ENCODE data around the gene GOLGA6L10. TPM values are rescaled to one million over a fixed set of nuclear protein-coding genes. Genes with fewer than 3 reads are reported as not detected.
"Not testable (repeated sequence)": the region's sequence is repeated elsewhere in the genome, so short reads cannot be mapped to it uniquely, and the experiment has no call there.

Gene GOLGA6L10
- polyA plus RNA-seq, 3 donors: 0.12 TPM; not detected in 2

DNA sequence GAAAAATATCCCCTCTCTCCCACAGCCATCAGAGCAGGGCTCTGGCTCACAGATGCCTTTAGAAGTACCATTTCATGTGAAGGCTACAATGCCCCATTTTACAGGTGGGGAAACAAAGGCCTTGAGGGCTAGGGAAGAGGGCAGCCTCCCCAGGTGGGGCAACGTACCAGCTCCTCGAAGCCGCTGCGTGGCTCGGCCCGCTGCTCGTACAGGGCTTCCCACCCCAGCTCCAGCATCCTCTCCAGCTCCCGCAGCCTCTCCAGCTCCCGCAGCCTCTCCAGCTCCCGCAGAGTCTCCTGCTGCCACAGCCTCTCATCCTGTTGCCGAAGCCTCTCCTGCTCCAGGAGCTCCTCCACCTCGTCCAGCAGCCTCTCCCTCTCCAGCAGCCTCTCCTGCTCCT is 4.9 kb downstream of the GOLGA6L10 start:
- no CpG with 5 or more reads among the region's 12 CpGs for WGBS (ENCODE audit: insufficient coverage)
- H3K36me3 ChIP-seq (replicated peaks in 1 of 2; ENCODE audit: control insufficient read depth in 1 of 2, insufficient read depth in 2 of 2, low read length in 2 of 2); H2AFZ ChIP-seq (ENCODE audit: insufficient read depth, low read depth, low read length, poor library complexity, severe bottlenecking); H3K9ac ChIP-seq (ENCODE audit: insufficient read depth, low read length, poor library complexity, severe bottlenecking); H3K4me1 Mint-ChIP-seq; H3K4me2 ChIP-seq (replicated peaks; ENCODE audit: extremely low read depth, low read length, poor library complexity, severe bottlenecking); H3K79me2 ChIP-seq (ENCODE audit: insufficient read depth, low read length); H3K4me3 Mint-ChIP-seq; DNase-seq; H3K27me3 Mint-ChIP-seq (ENCODE audit: low read depth in 3 of 3); H3K27ac ChIP-seq (ENCODE audit: low read depth in 1 of 2, low read length in 2 of 2); H3K27ac Mint-ChIP-seq; H3K27me3 ChIP-seq (ENCODE audit: control insufficient read depth in 2 of 2, insufficient read depth in 2 of 2, low read length in 2 of 2); H3K9me3 ChIP-seq (replicated peaks in 1 of 2; ENCODE audit: control insufficient read depth in 1 of 2, insufficient read depth in 1 of 2, low read length in 2 of 2); H3K4me1 ChIP-seq (ENCODE audit: control insufficient read depth in 1 of 2, insufficient read depth in 2 of 2, low read length in 2 of 2); H3K4me3 ChIP-seq (replicated peaks in 1 of 3; ENCODE audit: low read depth in 2 of 3, low read length in 3 of 3); H4K20me1 ChIP-seq (ENCODE audit: insufficient read depth, low read length); intact Hi-C loops (cut with micrococcal nuclease); H3K9me3 Mint-ChIP-seq; H3K36me3 Mint-ChIP-seq: not testable (repeated sequence)

DNA sequence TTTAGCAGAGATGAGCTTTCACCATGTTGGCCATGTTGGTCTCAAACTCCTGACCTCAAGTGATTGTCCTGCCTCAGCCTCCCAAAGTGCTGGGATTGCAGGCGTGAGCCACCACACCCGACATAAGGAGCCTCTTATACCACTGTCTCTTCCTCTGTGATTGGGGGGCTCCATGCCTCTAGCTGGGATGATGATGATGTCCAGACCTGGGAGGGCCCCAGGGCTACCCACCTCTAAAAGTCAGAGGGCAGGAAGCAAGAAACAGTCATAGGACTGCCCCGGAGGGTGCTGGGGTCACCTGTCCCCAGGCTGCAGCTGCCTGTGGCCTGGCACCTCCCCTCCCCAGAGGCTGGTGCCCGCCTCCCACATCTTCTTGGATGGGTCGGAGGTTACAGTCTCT is 5.4 kb downstream of the GOLGA6L10 start:
- H3K9ac ChIP-seq (ENCODE audit: insufficient read depth, low read length, poor library complexity, severe bottlenecking); H3K79me2 ChIP-seq (ENCODE audit: insufficient read depth, low read length); H3K27ac ChIP-seq (ENCODE audit: low read depth in 1 of 2, low read length in 2 of 2); H3K4me2 ChIP-seq (replicated peaks; ENCODE audit: extremely low read depth, low read length, poor library complexity, severe bottlenecking); H3K36me3 ChIP-seq (replicated peaks in 1 of 2; ENCODE audit: control insufficient read depth in 1 of 2, insufficient read depth in 2 of 2, low read length in 2 of 2); intact Hi-C loops (cut with micrococcal nuclease); H3K27me3 ChIP-seq (ENCODE audit: control insufficient read depth in 2 of 2, insufficient read depth in 2 of 2, low read length in 2 of 2); H3K4me1 Mint-ChIP-seq; H4K20me1 ChIP-seq (ENCODE audit: insufficient read depth, low read length); H3K9me3 Mint-ChIP-seq; DNase-seq; H3K4me3 ChIP-seq (replicated peaks in 1 of 3; ENCODE audit: low read depth in 2 of 3, low read length in 3 of 3); H3K9me3 ChIP-seq (replicated peaks in 1 of 2; ENCODE audit: control insufficient read depth in 1 of 2, insufficient read depth in 1 of 2, low read length in 2 of 2); H3K36me3 Mint-ChIP-seq; H3K4me1 ChIP-seq (ENCODE audit: control insufficient read depth in 1 of 2, insufficient read depth in 2 of 2, low read length in 2 of 2); H3K4me3 Mint-ChIP-seq; H3K27ac Mint-ChIP-seq; H2AFZ ChIP-seq (ENCODE audit: insufficient read depth, low read depth, low read length, poor library complexity, severe bottlenecking); H3K27me3 Mint-ChIP-seq (ENCODE audit: low read depth in 3 of 3): not testable (repeated sequence)
- WGBS (ENCODE audit: insufficient coverage): no CpG with 5 or more reads among the region's 5 CpGs

DNA sequence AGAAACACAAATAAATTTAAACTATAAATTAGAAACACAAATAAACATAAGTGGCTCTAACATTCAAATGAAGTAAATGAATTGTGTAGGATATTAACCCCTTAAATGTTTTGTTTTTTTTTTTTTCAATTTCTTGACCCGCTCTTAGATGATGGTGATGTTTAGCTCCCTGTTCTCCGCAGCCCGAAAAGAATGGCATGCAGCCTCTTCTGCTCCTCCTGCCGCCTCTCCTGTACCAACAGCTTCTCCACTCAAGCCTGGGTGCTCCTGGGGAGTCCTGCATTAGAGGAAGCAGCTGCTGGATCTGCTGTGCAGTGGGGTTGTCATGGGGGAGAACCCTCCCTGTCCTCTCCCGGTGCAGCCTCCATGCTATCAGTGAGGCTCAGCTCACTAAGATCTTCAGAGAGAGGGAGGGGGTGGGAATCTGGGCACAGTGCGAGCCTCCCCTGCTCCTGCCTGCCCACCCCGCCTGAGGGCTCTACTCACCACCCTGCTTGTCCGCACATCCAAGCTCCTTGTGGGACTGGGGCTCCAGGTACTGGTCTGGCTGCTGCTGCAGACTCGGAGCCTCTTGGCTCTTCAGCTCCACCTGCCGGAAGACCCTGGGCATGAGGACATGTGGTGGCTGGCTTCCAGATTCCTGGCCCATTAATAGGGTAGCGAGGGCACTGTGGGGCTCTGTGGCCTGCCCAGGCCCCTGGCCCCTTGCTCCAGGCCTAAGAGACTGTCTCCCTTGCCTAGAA is 6.5 kb downstream of the GOLGA6L10 start:
- H3K4me1 Mint-ChIP-seq; H3K27ac Mint-ChIP-seq; H3K27me3 ChIP-seq (ENCODE audit: control insufficient read depth in 2 of 2, insufficient read depth in 2 of 2, low read length in 2 of 2); H3K79me2 ChIP-seq (ENCODE audit: insufficient read depth, low read length); H3K4me1 ChIP-seq (ENCODE audit: control insufficient read depth in 1 of 2, insufficient read depth in 2 of 2, low read length in 2 of 2); H3K27ac ChIP-seq (ENCODE audit: low read depth in 1 of 2, low read length in 2 of 2); H3K27me3 Mint-ChIP-seq (ENCODE audit: low read depth in 3 of 3); H3K4me2 ChIP-seq (replicated peaks; ENCODE audit: extremely low read depth, low read length, poor library complexity, severe bottlenecking); H3K4me3 Mint-ChIP-seq; H3K9ac ChIP-seq (ENCODE audit: insufficient read depth, low read length, poor library complexity, severe bottlenecking); H4K20me1 ChIP-seq (ENCODE audit: insufficient read depth, low read length); H3K9me3 Mint-ChIP-seq; H3K4me3 ChIP-seq (replicated peaks in 1 of 3; ENCODE audit: low read depth in 2 of 3, low read length in 3 of 3); H3K36me3 ChIP-seq (replicated peaks in 1 of 2; ENCODE audit: control insufficient read depth in 1 of 2, insufficient read depth in 2 of 2, low read length in 2 of 2); H3K9me3 ChIP-seq (replicated peaks in 1 of 2; ENCODE audit: control insufficient read depth in 1 of 2, insufficient read depth in 1 of 2, low read length in 2 of 2); H2AFZ ChIP-seq (ENCODE audit: insufficient read depth, low read depth, low read length, poor library complexity, severe bottlenecking); intact Hi-C loops (cut with micrococcal nuclease); H3K36me3 Mint-ChIP-seq; DNase-seq: not testable (repeated sequence)
- TF ChIP-seq, protein P1, sequence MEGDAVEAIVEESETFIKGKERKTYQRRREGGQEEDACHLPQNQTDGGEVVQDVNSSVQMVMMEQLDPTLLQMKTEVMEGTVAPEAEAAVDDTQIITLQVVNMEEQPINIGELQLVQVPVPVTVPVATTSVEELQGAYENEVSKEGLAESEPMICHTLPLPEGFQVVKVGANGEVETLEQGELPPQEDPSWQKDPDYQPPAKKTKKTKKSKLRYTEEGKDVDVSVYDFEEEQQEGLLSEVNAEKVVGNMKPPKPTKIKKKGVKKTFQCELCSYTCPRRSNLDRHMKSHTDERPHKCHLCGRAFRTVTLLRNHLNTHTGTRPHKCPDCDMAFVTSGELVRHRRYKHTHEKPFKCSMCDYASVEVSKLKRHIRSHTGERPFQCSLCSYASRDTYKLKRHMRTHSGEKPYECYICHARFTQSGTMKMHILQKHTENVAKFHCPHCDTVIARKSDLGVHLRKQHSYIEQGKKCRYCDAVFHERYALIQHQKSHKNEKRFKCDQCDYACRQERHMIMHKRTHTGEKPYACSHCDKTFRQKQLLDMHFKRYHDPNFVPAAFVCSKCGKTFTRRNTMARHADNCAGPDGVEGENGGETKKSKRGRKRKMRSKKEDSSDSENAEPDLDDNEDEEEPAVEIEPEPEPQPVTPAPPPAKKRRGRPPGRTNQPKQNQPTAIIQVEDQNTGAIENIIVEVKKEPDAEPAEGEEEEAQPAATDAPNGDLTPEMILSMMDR (IDR thresholded peaks at IDR 0.05): peak; percentile 51
- WGBS (ENCODE audit: insufficient coverage): 53% methylated on average over 2 of the region's 11 CpGs

GRCh38 chr15:82338573-82338972 is 10.7 kb downstream of the GOLGA6L10 start:
- H4K20me1 ChIP-seq (ENCODE audit: insufficient read depth, low read length); H3K9ac ChIP-seq (ENCODE audit: insufficient read depth, low read length, poor library complexity, severe bottlenecking); H3K4me3 ChIP-seq (replicated peaks in 1 of 3; ENCODE audit: low read depth in 2 of 3, low read length in 3 of 3); H3K9me3 Mint-ChIP-seq; H3K79me2 ChIP-seq (ENCODE audit: insufficient read depth, low read length); H3K9me3 ChIP-seq (replicated peaks in 1 of 2; ENCODE audit: control insufficient read depth in 1 of 2, insufficient read depth in 1 of 2, low read length in 2 of 2); H3K27ac ChIP-seq (ENCODE audit: low read depth in 1 of 2, low read length in 2 of 2); intact Hi-C loops (cut with micrococcal nuclease); H3K4me1 Mint-ChIP-seq; H2AFZ ChIP-seq (ENCODE audit: insufficient read depth, low read depth, low read length, poor library complexity, severe bottlenecking); H3K4me3 Mint-ChIP-seq; H3K27me3 Mint-ChIP-seq (ENCODE audit: low read depth in 3 of 3); H3K4me1 ChIP-seq (ENCODE audit: control insufficient read depth in 1 of 2, insufficient read depth in 2 of 2, low read length in 2 of 2); H3K27me3 ChIP-seq (ENCODE audit: control insufficient read depth in 2 of 2, insufficient read depth in 2 of 2, low read length in 2 of 2); H3K27ac Mint-ChIP-seq; H3K4me2 ChIP-seq (replicated peaks; ENCODE audit: extremely low read depth, low read length, poor library complexity, severe bottlenecking); H3K36me3 Mint-ChIP-seq; H3K36me3 ChIP-seq (replicated peaks in 1 of 2; ENCODE audit: control insufficient read depth in 1 of 2, insufficient read depth in 2 of 2, low read length in 2 of 2): not testable (repeated sequence)
- WGBS (ENCODE audit: insufficient coverage): 96% methylated on average over 5 of the region's 8 CpGs
- peak in 1 of 3 donors; percentile 0 for DNase-seq

All from CD14-positive monocyte (primary cell).